ENCODE data around the gene ATN1. TPM values are rescaled to one million over a fixed set of nuclear protein-coding genes. Genes with fewer than 3 reads are reported as not detected.

The ATN1 gene
- polyA plus RNA-seq, 3 donors = 0.40 to 10.6 TPM; not detected in 1

GRCh38 chr12:6944381-6945186 lies 16.8 kb downstream of the ATN1 start:
- 0% methylated on average over 27 of the region's 48 CpGs for WGBS (ENCODE audit: insufficient coverage)
- H2AFZ ChIP-seq (ENCODE audit: insufficient read depth, low read depth, low read length, poor library complexity, severe bottlenecking) = peak overlapping the region; percentile 42
- peaks cover 62 to 68% of the 10 kb centered on the region in 2 donors for H3K4me1 ChIP-seq (ENCODE audit: control insufficient read depth in 1 of 2, insufficient read depth in 2 of 2, low read length in 2 of 2)
- no peaks in the 10 kb centered on the region for H3K27me3 ChIP-seq (ENCODE audit: control insufficient read depth in 2 of 2, insufficient read depth in 2 of 2, low read length in 2 of 2)
- Mint-ChIP-seq H3K27ac (peak overlapping the region; percentile 94 to 99 (median 98)), H3K27me3 (ENCODE audit: low read depth in 3 of 3) (peaks cover 0 to 2% (median 0%) of the 10 kb centered on the region in 3 donors), H3K4me3 (peak overlapping the region; percentile 82 to 91), H3K4me1 (peaks cover 65% of the 10 kb centered on the region), H3K36me3 (peaks cover 3% of the 10 kb centered on the region in 2 donors), H3K9me3 (peaks cover 0 to 2% (median 0%) of the 10 kb centered on the region in 7 donors)
- H3K9ac ChIP-seq (ENCODE audit: insufficient read depth, low read length, poor library complexity, severe bottlenecking) = peak overlapping the region; percentile 47
- H4K20me1 ChIP-seq (ENCODE audit: insufficient read depth, low read length) = no peaks in the 10 kb centered on the region
- H3K9me3 ChIP-seq (replicated peaks in 1 of 2; ENCODE audit: control insufficient read depth in 1 of 2, insufficient read depth in 1 of 2, low read length in 2 of 2) = no peaks in the 10 kb centered on the region
- peak overlapping the region; percentile 3 to 76 (median 48) for H3K4me3 ChIP-seq (replicated peaks in 1 of 3; ENCODE audit: low read depth in 2 of 3, low read length in 3 of 3)
- H3K4me2 ChIP-seq (replicated peaks; ENCODE audit: extremely low read depth, low read length, poor library complexity, severe bottlenecking) = peak overlapping the region; percentile 83
- peaks cover 12% of the 10 kb centered on the region for H3K79me2 ChIP-seq (ENCODE audit: insufficient read depth, low read length)
- intact Hi-C loops (cut with micrococcal nuclease) = loop anchor here (2.0 to 5.0 kb wide), 3 partner anchors 14 to 72 kb away; partner anchors contain the start of gene SPSB2 (in 1 of the 2)
- peak; percentile 81 for TF ChIP-seq CTCF (IDR thresholded peaks at IDR 0.05)
- peak overlapping the region; percentile 76 to 89 for H3K27ac ChIP-seq (ENCODE audit: low read depth in 1 of 2, low read length in 2 of 2)
- H3K36me3 ChIP-seq (replicated peaks in 1 of 2; ENCODE audit: control insufficient read depth in 1 of 2, insufficient read depth in 2 of 2, low read length in 2 of 2) = no peaks in the 10 kb centered on the region
- DNase-seq = peak; percentile 82 to 90 (median 90)

GRCh38 chr12:6945613-6946012 lies 17.9 kb downstream of the ATN1 start:
- Histone ChIP-seq H3K9me3 (replicated peaks in 1 of 2; ENCODE audit: control insufficient read depth in 1 of 2, insufficient read depth in 1 of 2, low read length in 2 of 2) (no peaks in the 10 kb centered on the region), H3K79me2 (ENCODE audit: insufficient read depth, low read length) (peaks cover 17% of the 10 kb centered on the region), H3K9ac (ENCODE audit: insufficient read depth, low read length, poor library complexity, severe bottlenecking) (no peak overlapping the region), H3K27me3 (ENCODE audit: control insufficient read depth in 2 of 2, insufficient read depth in 2 of 2, low read length in 2 of 2) (no peaks in the 10 kb centered on the region), H4K20me1 (ENCODE audit: insufficient read depth, low read length) (no peaks in the 10 kb centered on the region), H3K36me3 (replicated peaks in 1 of 2; ENCODE audit: control insufficient read depth in 1 of 2, insufficient read depth in 2 of 2, low read length in 2 of 2) (no peaks in the 10 kb centered on the region), H3K4me3 (replicated peaks in 1 of 3; ENCODE audit: low read depth in 2 of 3, low read length in 3 of 3) (peak overlapping the region in 1 of 3 experiments; percentile 72), H2AFZ (ENCODE audit: insufficient read depth, low read depth, low read length, poor library complexity, severe bottlenecking) (no peak overlapping the region), H3K4me1 (ENCODE audit: control insufficient read depth in 1 of 2, insufficient read depth in 2 of 2, low read length in 2 of 2) (peaks cover 73 to 78% of the 10 kb centered on the region in 2 donors), H3K4me2 (replicated peaks; ENCODE audit: extremely low read depth, low read length, poor library complexity, severe bottlenecking) (peak overlapping the region; percentile 73), H3K27ac (ENCODE audit: low read depth in 1 of 2, low read length in 2 of 2) (no peak overlapping the region)
- peaks cover 76% of the 10 kb centered on the region for H3K4me1 Mint-ChIP-seq
- intact Hi-C loops (cut with micrococcal nuclease) = loop anchor here (1.0 to 2.0 kb wide), 3 partner anchors 13 to 19 kb away; no protein-coding TSS in a partner anchor
- H3K4me3 Mint-ChIP-seq = no peak overlapping the region
- TF ChIP-seq CTCF (IDR thresholded peaks at IDR 0.05) = no peak
- peaks cover 0 to 2% (median 0%) of the 10 kb centered on the region in 3 donors for H3K27me3 Mint-ChIP-seq (ENCODE audit: low read depth in 3 of 3)
- no peak for DNase-seq
- peak overlapping the region in 2 of 7 donors; percentile 6 to 54 for H3K27ac Mint-ChIP-seq
- 75% methylated on average over 8 of the region's 11 CpGs for WGBS (ENCODE audit: insufficient coverage)
- H3K36me3 Mint-ChIP-seq = peaks cover 3% of the 10 kb centered on the region in 2 donors
- peaks cover 0 to 2% (median 0%) of the 10 kb centered on the region in 7 donors for H3K9me3 Mint-ChIP-seq
